Measurements from ENCODE around the gene DNAJC13. TPM values are rescaled to one million over a fixed set of nuclear protein-coding genes. Genes with fewer than 3 reads are reported as not detected.

The DNAJC13 gene
- total and polyA plus RNA-seq, 11 donors = 6.6 to 45.1 (median 29.8) TPM

- Histone ChIP-seq H3K4me3 (no peak overlapping the region), H3K4me1 (peaks cover 0 to 12% (median 0%) of the 10 kb centered on the region in 12 donors), H3K9me3 (peaks cover 0 to 6% (median 0%) of the 10 kb centered on the region in 12 donors), H3K27me3 (no peaks in the 10 kb centered on the region), H3K27ac (peak overlapping the region in 4 of 12 donors; percentile 25 to 50 (median 42)), H3K36me3 (peaks cover 0 to 22% (median 0%) of the 10 kb centered on the region in 9 donors)
- no peak for ATAC-seq
- intact Hi-C loops (cut with DNase I) = no loop called here
- no peak for TF ChIP-seq CTCF (IDR thresholded peaks at IDR 0.05)
- no peak for TF ChIP-seq POLR2A (IDR thresholded peaks at IDR 0.05)
- DNase-seq = no peak
- 68 to 81% (median 68%) methylated on average over 2 of the region's 2 CpGs for WGBS, 4 donors
Measured at GRCh38 chr3:132568422-132568821, 151.1 kb downstream of the DNAJC13 start.

- intact Hi-C loops (cut with DNase I) = no loop called here
- peaks cover 0 to 12% (median 0%) of the 10 kb centered on the region in 12 donors for H3K4me1 ChIP-seq
- DNase-seq = no peak
- H3K4me3 ChIP-seq = no peak overlapping the region
- TF ChIP-seq CTCF (IDR thresholded peaks at IDR 0.05) (no peak), POLR2A (IDR thresholded peaks at IDR 0.05) (no peak)
- H3K27ac ChIP-seq = peak overlapping the region in 6 of 12 donors; percentile 22 to 72 (median 47)
- H3K9me3 ChIP-seq = peaks cover 0 to 6% (median 0%) of the 10 kb centered on the region in 12 donors
- WGBS, 4 donors = 21 to 52% (median 32%) methylated on average over 2 of the region's 2 CpGs
- ATAC-seq = peak in 2 of 4 donors; percentile 73 to 80
- H3K36me3 ChIP-seq = peaks cover 0 to 28% (median 4%) of the 10 kb centered on the region in 9 donors
- no peaks in the 10 kb centered on the region for H3K27me3 ChIP-seq
Measured at GRCh38 chr3:132569153-132569552, 151.9 kb downstream of the DNAJC13 start.

- ATAC-seq = peak in 2 of 4 donors; percentile 38 to 61
- TF ChIP-seq CTCF (IDR thresholded peaks at IDR 0.05) = no peak
- no peak for TF ChIP-seq POLR2A (IDR thresholded peaks at IDR 0.05)
- peaks cover 0 to 6% (median 0%) of the 10 kb centered on the region in 12 donors for H3K9me3 ChIP-seq
- 29 to 44% (median 41%) methylated on average over 1 of the region's 1 CpG for WGBS, 4 donors
- peaks cover 0 to 10% (median 0%) of the 10 kb centered on the region in 12 donors for H3K4me1 ChIP-seq
- peaks cover 0 to 31% (median 7%) of the 10 kb centered on the region in 9 donors for H3K36me3 ChIP-seq
- peak overlapping the region in 6 of 12 donors; percentile 22 to 72 (median 44) for H3K27ac ChIP-seq
- no peaks in the 10 kb centered on the region for H3K27me3 ChIP-seq
- no peak overlapping the region for H3K4me3 ChIP-seq
- intact Hi-C loops (cut with DNase I) = no loop called here
- no peak for DNase-seq
Measured at GRCh38 chr3:132569580-132569979, 152.3 kb downstream of the DNAJC13 start.

GRCh38 chr3:132570016-132570415 is 152.7 kb downstream of the DNAJC13 start:
- peaks cover 0 to 31% (median 11%) of the 10 kb centered on the region in 9 donors for H3K36me3 ChIP-seq
- H3K27me3 ChIP-seq = no peaks in the 10 kb centered on the region
- peak overlapping the region in 6 of 12 donors; percentile 22 to 72 (median 44) for H3K27ac ChIP-seq
- DNase-seq = no peak
- intact Hi-C loops (cut with DNase I) = no loop called here
- peaks cover 0 to 6% (median 0%) of the 10 kb centered on the region in 12 donors for H3K9me3 ChIP-seq
- H3K4me3 ChIP-seq = no peak overlapping the region
- peaks cover 0 to 9% (median 0%) of the 10 kb centered on the region in 12 donors for H3K4me1 ChIP-seq
- no peak for ATAC-seq
- TF ChIP-seq POLR2A (IDR thresholded peaks at IDR 0.05) = no peak
- no peak for TF ChIP-seq CTCF (IDR thresholded peaks at IDR 0.05)
- WGBS, 4 donors = 80 to 90% (median 87%) methylated on average over 2 of the region's 2 CpGs
